ENCODE data around the gene HMG20A. TPM values are rescaled to one million over a fixed set of nuclear protein-coding genes. Genes with fewer than 3 reads are reported as not detected.

The HMG20A gene
- total RNA-seq, 6 experiments from 2014 or later = 14.6 to 21.1 (median 19.5) TPM

DNA sequence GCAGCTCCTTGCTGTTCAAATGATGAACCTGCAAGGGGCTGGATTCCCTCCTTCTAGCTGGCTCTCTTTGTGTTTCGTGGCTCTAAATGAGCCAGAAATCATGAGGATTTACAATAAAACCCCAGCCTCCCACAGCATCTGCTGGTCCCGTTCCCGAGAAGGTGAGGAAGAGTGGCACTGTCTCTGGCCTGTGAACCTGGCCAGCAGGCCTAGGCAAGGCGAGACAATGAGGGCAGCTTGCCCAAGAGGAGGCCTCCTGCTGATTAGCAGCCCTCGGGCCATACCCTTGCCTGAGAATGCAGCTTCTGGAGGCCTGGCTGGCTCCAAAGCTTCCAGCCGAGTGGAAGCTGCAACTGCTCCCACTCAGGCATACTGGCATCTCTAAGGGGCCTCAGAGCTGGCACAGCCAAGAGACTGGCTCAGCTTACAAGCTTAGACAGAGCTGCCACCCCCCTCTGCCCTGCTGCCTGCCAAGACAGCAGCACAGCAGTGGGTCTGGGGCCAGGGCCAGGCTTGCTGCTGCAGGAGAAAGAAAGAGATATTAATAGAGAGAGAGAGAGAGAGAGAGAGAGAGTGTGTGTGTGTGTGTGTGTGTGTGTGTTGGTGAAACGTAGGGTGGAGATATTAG is 76.5 kb downstream of the HMG20A start:
- peak in 3 of 4 donors; percentile 5 to 14 (median 10) for ATAC-seq
- intact Hi-C loops (cut with DNase I) = loop anchor here in 1 of 2 donors (10.0 kb wide), 1 partner anchor 382 kb away; no protein-coding TSS in a partner anchor
- Histone ChIP-seq H3K4me1 (peaks cover 0 to 4% (median 0%) of the 10 kb centered on the region in 4 donors), H3K27ac (no peak overlapping the region), H3K9me3 (no peaks in the 10 kb centered on the region), H3K27me3 (no peaks in the 10 kb centered on the region), H3K36me3 (no peaks in the 10 kb centered on the region), H3K4me3 (no peak overlapping the region)
- no peak for TF ChIP-seq POLR2A (IDR thresholded peaks at IDR 0.05)
- TF ChIP-seq, protein P1, sequence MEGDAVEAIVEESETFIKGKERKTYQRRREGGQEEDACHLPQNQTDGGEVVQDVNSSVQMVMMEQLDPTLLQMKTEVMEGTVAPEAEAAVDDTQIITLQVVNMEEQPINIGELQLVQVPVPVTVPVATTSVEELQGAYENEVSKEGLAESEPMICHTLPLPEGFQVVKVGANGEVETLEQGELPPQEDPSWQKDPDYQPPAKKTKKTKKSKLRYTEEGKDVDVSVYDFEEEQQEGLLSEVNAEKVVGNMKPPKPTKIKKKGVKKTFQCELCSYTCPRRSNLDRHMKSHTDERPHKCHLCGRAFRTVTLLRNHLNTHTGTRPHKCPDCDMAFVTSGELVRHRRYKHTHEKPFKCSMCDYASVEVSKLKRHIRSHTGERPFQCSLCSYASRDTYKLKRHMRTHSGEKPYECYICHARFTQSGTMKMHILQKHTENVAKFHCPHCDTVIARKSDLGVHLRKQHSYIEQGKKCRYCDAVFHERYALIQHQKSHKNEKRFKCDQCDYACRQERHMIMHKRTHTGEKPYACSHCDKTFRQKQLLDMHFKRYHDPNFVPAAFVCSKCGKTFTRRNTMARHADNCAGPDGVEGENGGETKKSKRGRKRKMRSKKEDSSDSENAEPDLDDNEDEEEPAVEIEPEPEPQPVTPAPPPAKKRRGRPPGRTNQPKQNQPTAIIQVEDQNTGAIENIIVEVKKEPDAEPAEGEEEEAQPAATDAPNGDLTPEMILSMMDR (IDR thresholded peaks at IDR 0.05) = no peak
- DNase-seq = no peak
- 35% methylated on average over 5 of the region's 7 CpGs for WGBS (ENCODE audit: insufficient coverage, low coverage, low lambda C conversion rate, missing lambda C conversion rate)

DNA sequence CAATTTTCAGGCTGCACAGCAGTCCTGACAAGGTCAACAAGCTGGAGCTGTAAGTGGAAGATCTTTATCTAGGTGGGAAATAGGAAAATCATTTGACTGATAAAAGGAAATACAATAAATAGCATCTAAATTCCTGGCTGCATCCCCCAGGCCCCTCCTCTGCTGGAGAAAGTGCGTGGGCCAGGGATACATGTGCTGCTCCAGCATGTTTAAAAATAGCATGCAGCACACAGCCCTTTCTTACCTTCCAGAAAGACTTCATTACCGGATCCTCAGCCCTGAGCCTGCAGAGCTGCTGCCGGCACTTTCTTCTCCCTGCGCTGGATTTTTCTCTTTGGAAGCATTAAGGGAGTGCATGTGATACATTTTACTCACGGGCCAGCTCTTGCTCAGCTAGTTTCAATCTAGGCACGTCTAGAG is 77.3 kb downstream of the HMG20A start:
- peak overlapping the region in 1 of 3 donors; percentile 14 for H3K27ac ChIP-seq
- no peak overlapping the region for H3K4me3 ChIP-seq
- DNase-seq (no peak), ATAC-seq (peak; percentile 9 to 21 (median 14))
- no peaks in the 10 kb centered on the region for H3K27me3 ChIP-seq
- no peaks in the 10 kb centered on the region for H3K36me3 ChIP-seq
- WGBS (ENCODE audit: insufficient coverage, low coverage, low lambda C conversion rate, missing lambda C conversion rate) = 51% methylated on average over 6 of the region's 6 CpGs
- intact Hi-C loops (cut with DNase I) = loop anchor here in 1 of 2 donors (10.0 kb wide), 1 partner anchor 383 kb away; no protein-coding TSS in a partner anchor
- no peaks in the 10 kb centered on the region for H3K9me3 ChIP-seq
- TF ChIP-seq, protein P1 (IDR thresholded peaks at IDR 0.05) = no peak
- no peak for TF ChIP-seq POLR2A (IDR thresholded peaks at IDR 0.05)
- H3K4me1 ChIP-seq = peaks cover 0 to 4% (median 0%) of the 10 kb centered on the region in 4 donors

DNA sequence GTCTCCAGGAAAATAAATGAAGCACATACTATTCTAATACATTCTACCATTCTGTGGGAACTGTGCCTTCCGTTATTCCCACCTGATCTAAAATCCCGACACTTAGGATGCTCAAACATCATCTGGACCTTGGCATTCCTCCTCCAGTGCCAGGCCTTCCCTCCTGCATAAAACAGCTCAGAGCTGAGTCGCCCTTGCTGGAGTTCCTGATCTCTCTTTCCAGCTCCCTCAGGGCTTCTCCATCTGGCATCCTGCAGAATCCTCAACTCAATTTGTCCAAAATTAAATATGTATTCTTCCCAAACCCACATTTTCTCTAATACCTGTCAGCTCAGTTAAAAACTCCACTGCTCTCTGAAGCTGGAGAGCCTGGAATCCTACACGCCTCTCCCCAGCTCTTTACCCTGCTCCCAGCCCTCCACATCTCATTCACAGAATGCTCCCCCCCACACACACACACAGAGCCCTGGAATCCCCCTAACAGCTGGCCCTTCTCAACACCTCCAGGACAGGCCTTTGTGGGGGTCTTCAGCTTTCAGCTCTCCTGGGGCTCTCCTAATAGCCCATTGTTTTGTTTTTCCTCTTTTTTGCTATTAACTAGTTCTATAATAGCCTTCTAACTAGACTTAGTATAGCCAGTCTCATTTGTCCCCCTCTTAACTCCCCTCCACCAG is 78.5 kb downstream of the HMG20A start:
- Histone ChIP-seq H3K27me3 (no peaks in the 10 kb centered on the region), H3K27ac (no peak overlapping the region), H3K9me3 (no peaks in the 10 kb centered on the region), H3K36me3 (no peaks in the 10 kb centered on the region), H3K4me3 (no peak overlapping the region), H3K4me1 (peaks cover 0 to 11% (median 0%) of the 10 kb centered on the region in 4 donors)
- DNase-seq (no peak), ATAC-seq (no peak)
- TF ChIP-seq, protein P1 (IDR thresholded peaks at IDR 0.05) = no peak
- TF ChIP-seq POLR2A (IDR thresholded peaks at IDR 0.05) = no peak
- intact Hi-C loops (cut with DNase I) = loop anchor here in 1 of 2 donors (10.0 kb wide), 1 partner anchor 384 kb away; no protein-coding TSS in a partner anchor
- WGBS (ENCODE audit: insufficient coverage, low coverage, low lambda C conversion rate, missing lambda C conversion rate) = 71% methylated on average over 4 of the region's 4 CpGs

DNA sequence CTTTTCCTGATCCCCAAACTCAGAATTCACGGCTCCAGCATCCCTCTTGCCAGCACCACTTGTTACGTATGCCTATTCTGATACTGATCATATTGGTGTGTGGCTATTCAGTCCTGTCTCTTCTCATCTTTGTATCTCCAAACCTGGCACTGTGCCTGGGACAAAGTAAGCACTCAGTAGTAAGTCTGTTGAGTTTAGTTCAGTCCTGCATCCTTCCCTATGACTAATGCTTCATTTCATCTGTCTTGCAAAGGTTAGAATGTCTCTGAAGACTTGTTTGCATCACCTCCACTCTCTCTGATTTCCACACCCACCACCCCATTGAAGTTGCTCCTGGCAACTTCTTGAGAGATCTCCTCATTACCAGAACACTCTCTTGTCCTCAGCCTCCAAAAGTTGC is 80.3 kb downstream of the HMG20A start:
- Histone ChIP-seq H3K9me3 (no peaks in the 10 kb centered on the region), H3K4me1 (peaks cover 0 to 11% (median 0%) of the 10 kb centered on the region in 4 donors), H3K36me3 (no peaks in the 10 kb centered on the region), H3K4me3 (no peak overlapping the region), H3K27ac (no peak overlapping the region), H3K27me3 (no peaks in the 10 kb centered on the region)
- DNase-seq (no peak), ATAC-seq (no peak)
- TF ChIP-seq, protein P1 (IDR thresholded peaks at IDR 0.05) = no peak
- TF ChIP-seq POLR2A (IDR thresholded peaks at IDR 0.05) = no peak
- 95% methylated on average over 2 of the region's 2 CpGs for WGBS (ENCODE audit: insufficient coverage, low coverage, low lambda C conversion rate, missing lambda C conversion rate)
- intact Hi-C loops (cut with DNase I) = no loop called here
